Caco-2 (cell line): ENCODE results near the gene ZBTB24. TPM values are rescaled to one million over a fixed set of nuclear protein-coding genes. Genes with fewer than 3 reads are reported as not detected.

Experiments used
- BruUV-seq: library from RNA; stranded (reverse); fragments of 400-500 nt; replicated peaks from 2 replicates; lab custom pipeline; 2021; lab: Mats Ljungman, UMichigan
- CTCF ChIA-PET: fragments of 300-600 bp; sonication (Branson Sonifier 250); formaldehyde crosslinking; loops from one replicate; lab custom pipeline; 2022; ENCODE audit warnings: antibody characterized with exemption; lab: Charles Lee
- POLR2A ChIA-PET: fragments of 300-600 bp; sonication (Branson Sonifier 250); formaldehyde crosslinking; loops from one replicate; lab custom pipeline; 2022; ENCODE audit warnings: antibody characterized with exemption; lab: Charles Lee
- DNase-seq, 2 experiments: peaks; one replicate each; pipeline versions ENCODE4 v3.0.0 to v3.0.0-alpha.2; 2020 to 2022
- H3K27me3 ChIP-seq: replicated peaks from 2 replicates; pipeline ENCODE4 v1.6.0; 2011; ENCODE audit warnings: low read length; ENCODE audit not compliant: control insufficient read depth, insufficient read depth
- H3K36me3 ChIP-seq: 2 replicates; pipeline ENCODE4 v1.5.1; 2011; ENCODE audit warnings: low read length; ENCODE audit not compliant: control insufficient read depth, insufficient read depth
- H3K4me1 ChIP-seq: fragments of 250-450 bp; sonication (Bioruptor Pico); 2 replicates; pipeline ENCODE4 v1.5.1; 2020; ENCODE audit warnings: mild to moderate bottlenecking
- H3K4me3 ChIP-seq: 2 replicates; pipeline ENCODE4 v1.5.1; 2011; ENCODE audit warnings: low read depth, mild to moderate bottlenecking, control low read depth, low read length
- H3K9me3 ChIP-seq: fragments of 250-450 bp; sonication (Bioruptor Pico); 2 replicates; pipeline ENCODE4 v1.5.1; 2020; ENCODE audit warnings: mild to moderate bottlenecking, moderate library complexity
- H3K27ac Mint-ChIP-seq: one replicate; pipeline ENCODE4 v1.8.0; 2022; ENCODE audit warnings: mixed read lengths; ENCODE audit not compliant: unreplicated experiment
- H3K27me3 Mint-ChIP-seq: one replicate; pipeline ENCODE4 v1.8.0; 2022; ENCODE audit warnings: mixed read lengths; ENCODE audit not compliant: insufficient read depth, unreplicated experiment
- H3K36me3 Mint-ChIP-seq: one replicate; pipeline ENCODE4 v1.8.0; 2022; ENCODE audit warnings: mild to moderate bottlenecking, mixed read lengths; ENCODE audit not compliant: insufficient read depth, unreplicated experiment
- H3K4me1 Mint-ChIP-seq: one replicate; pipeline ENCODE4 v1.8.0; 2022; ENCODE audit warnings: low read depth, mixed read lengths; ENCODE audit not compliant: unreplicated experiment
- H3K4me3 Mint-ChIP-seq: one replicate; pipeline ENCODE4 v1.8.0; 2022; ENCODE audit warnings: mild to moderate bottlenecking, moderate library complexity, mixed read lengths; ENCODE audit not compliant: unreplicated experiment
- H3K9me3 Mint-ChIP-seq: one replicate; pipeline ENCODE4 v1.8.0; 2022; ENCODE audit warnings: mixed read lengths; ENCODE audit not compliant: unreplicated experiment
- intact Hi-C: fragments of 100-400 bp; cut with micrococcal nuclease; formaldehyde crosslinking; loops from one replicate; pipeline ENCODE4 v1.10.0; 2022; ENCODE audit not compliant: unreplicated experiment
- total RNA-seq: library from RNA; stranded (reverse); gene quantifications from 2 replicates; pipeline ENCODE4 v1.2.3, GENCODE V29; 2022
- TF ChIP-seq, protein P1 (sequence below), 2 experiments: fragments of 200-600 bp in 1 of 2; IDR thresholded peaks; 1 replicate in 1 of 2; 2 replicates in 1 of 2; pipeline versions ENCODE4 v1.5.1 to v1.8.0; 2011 to 2022; ENCODE audit warnings: antibody characterized with exemption in 1 of 2, control low read depth in 1 of 2, inconsistent platforms in 1 of 2, low read depth in 1 of 2, low read length in 1 of 2, mild to moderate bottlenecking in 1 of 2, moderate library complexity in 1 of 2; ENCODE audit not compliant: insufficient read depth in 1 of 2, severe bottlenecking in 1 of 2, unreplicated experiment in 1 of 2

The ZBTB24 gene
- total RNA-seq, 1 experiment from 2014 or later, result 10.3 TPM

DNA sequence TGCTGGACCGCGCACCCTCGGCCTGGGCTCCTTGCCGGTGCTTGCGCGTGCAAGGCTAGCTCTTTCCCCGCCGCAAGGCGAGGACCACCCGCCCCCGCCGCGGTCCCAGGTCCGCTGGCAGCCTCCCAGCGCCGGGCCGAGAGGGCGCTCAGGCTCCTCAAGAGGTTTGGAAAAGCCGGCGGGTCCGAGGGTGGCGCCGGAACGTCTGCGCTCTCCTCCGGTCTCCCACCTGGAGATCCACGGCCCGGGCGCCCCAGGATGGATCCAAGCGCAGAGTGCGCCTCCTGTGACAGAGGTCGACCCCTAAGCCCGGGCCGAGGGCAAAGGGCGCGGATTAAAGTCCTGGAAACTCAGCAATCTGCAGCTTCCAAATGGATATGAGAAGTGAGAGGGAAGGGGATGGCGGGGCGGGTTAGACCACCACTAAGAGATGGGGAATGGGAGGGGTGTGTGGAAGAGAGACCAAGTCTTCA is 26.9 kb downstream of the ZBTB24 start:
- H3K4me3 ChIP-seq, result peak overlapping the region; percentile 84
- Mint-ChIP-seq H3K36me3 (no peaks in the 10 kb centered on the region), H3K4me1 (no peaks in the 10 kb centered on the region), H3K4me3 (peak overlapping the region; percentile 99), H3K27ac (no peak overlapping the region), H3K9me3 (no peaks in the 10 kb centered on the region), H3K27me3 (no peaks in the 10 kb centered on the region)
- no peaks in the 10 kb centered on the region for H3K36me3 ChIP-seq
- TF ChIP-seq, protein P1, sequence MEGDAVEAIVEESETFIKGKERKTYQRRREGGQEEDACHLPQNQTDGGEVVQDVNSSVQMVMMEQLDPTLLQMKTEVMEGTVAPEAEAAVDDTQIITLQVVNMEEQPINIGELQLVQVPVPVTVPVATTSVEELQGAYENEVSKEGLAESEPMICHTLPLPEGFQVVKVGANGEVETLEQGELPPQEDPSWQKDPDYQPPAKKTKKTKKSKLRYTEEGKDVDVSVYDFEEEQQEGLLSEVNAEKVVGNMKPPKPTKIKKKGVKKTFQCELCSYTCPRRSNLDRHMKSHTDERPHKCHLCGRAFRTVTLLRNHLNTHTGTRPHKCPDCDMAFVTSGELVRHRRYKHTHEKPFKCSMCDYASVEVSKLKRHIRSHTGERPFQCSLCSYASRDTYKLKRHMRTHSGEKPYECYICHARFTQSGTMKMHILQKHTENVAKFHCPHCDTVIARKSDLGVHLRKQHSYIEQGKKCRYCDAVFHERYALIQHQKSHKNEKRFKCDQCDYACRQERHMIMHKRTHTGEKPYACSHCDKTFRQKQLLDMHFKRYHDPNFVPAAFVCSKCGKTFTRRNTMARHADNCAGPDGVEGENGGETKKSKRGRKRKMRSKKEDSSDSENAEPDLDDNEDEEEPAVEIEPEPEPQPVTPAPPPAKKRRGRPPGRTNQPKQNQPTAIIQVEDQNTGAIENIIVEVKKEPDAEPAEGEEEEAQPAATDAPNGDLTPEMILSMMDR (IDR thresholded peaks at IDR 0.05; ENCODE audit: insufficient read depth in 1 of 2, low read depth in 1 of 2, low read length in 1 of 2, severe bottlenecking in 1 of 2, unreplicated experiment in 1 of 2), result no peak
- CTCF ChIA-PET, result interaction anchor here (1.4 kb wide), 1 partner anchor 14 kb away, joined by 3 read pairs; no protein-coding TSS in a partner anchor
- peaks cover 13% of the 10 kb centered on the region for H3K4me1 ChIP-seq
- H3K9me3 ChIP-seq, result no peaks in the 10 kb centered on the region
- BruUV-seq, result no TSS peak
- POLR2A ChIA-PET, result no interaction called here
- no peak for DNase-seq
- intact Hi-C loops, result no loop called here
- H3K27me3 ChIP-seq, result no peaks in the 10 kb centered on the region

GRCh38 chr6:109455437-109456110 is 27.4 kb downstream of the ZBTB24 start, which contains the start of gene MICAL1:
TSS of gene MICAL1 (minus strand) at chr6:109455772. CDS start at chr6:109454196, 1,576 bp downstream.
- Histone ChIP-seq H3K4me3 (peak within 1 kb of the TSS; percentile 84), H3K27me3 (no peaks in the 10 kb centered on the region), H3K4me1 (peaks cover 13% of the 10 kb centered on the region), H3K36me3 (no peaks in the 10 kb centered on the region), H3K9me3 (no peaks in the 10 kb centered on the region)
- intact Hi-C loops, result loop anchor here (2.0 kb wide), 1 partner anchor 15 kb away; the partner anchor contains the start of genes PPIL6 and SMPD2
- ChIA-PET CTCF (interaction anchor here (0.7 to 1.4 kb wide), 2 partner anchors 13 to 247 kb away, joined by 3 to 10 read pairs; no protein-coding TSS in a partner anchor), POLR2A (no interaction called here)
- no TSS peak for BruUV-seq
- Mint-ChIP-seq H3K27ac (peak within 1 kb of the TSS; percentile 76), H3K4me3 (peak within 1 kb of the TSS; percentile 99), H3K9me3 (no peaks in the 10 kb centered on the region), H3K36me3 (no peaks in the 10 kb centered on the region), H3K27me3 (no peaks in the 10 kb centered on the region), H3K4me1 (no peaks in the 10 kb centered on the region)
- TF ChIP-seq, protein P1 (IDR thresholded peaks at IDR 0.05; ENCODE audit: insufficient read depth in 1 of 2, low read depth in 1 of 2, low read length in 1 of 2, severe bottlenecking in 1 of 2, unreplicated experiment in 1 of 2), result peak in 1 of 2 experiments; percentile 40
- DNase-seq, result peak; percentile 69 to 78

GRCh38 chr6:109454496-109455436 is 28.3 kb downstream of the ZBTB24 start:
- H3K9me3 ChIP-seq, result no peaks in the 10 kb centered on the region
- Mint-ChIP-seq H3K36me3 (peaks cover under 1% of the 10 kb centered on the region), H3K27ac (peak overlapping the region; percentile 76), H3K4me1 (no peaks in the 10 kb centered on the region), H3K9me3 (no peaks in the 10 kb centered on the region), H3K27me3 (no peaks in the 10 kb centered on the region), H3K4me3 (peak overlapping the region; percentile 99)
- TF ChIP-seq, protein P1 (IDR thresholded peaks at IDR 0.05; ENCODE audit: insufficient read depth in 1 of 2, low read depth in 1 of 2, low read length in 1 of 2, severe bottlenecking in 1 of 2, unreplicated experiment in 1 of 2), result no peak
- ChIA-PET CTCF (interaction anchor here (0.7 to 1.4 kb wide), 2 partner anchors 12 to 248 kb away, joined by 3 to 10 read pairs; no protein-coding TSS in a partner anchor), POLR2A (no interaction called here)
- intact Hi-C loops, result loop anchor here (2.0 kb wide), 1 partner anchor 14 kb away; the partner anchor contains the start of genes PPIL6 and SMPD2
- H3K27me3 ChIP-seq, result no peaks in the 10 kb centered on the region
- peak overlapping the region; percentile 84 for H3K4me3 ChIP-seq
- BruUV-seq, result no TSS peak
- peaks cover 13% of the 10 kb centered on the region for H3K4me1 ChIP-seq
- peak in 1 of 2 experiments; percentile 29 for DNase-seq
- H3K36me3 ChIP-seq, result no peaks in the 10 kb centered on the region
